CD4-positive, alpha-beta T cell treated with Interleukin-12 subunit alpha and Interleukin-12 subunit beta, for 1 hour (primary cell): Measurements from ENCODE around the gene ZNF275.
"Not testable (repeated sequence)": the region's sequence is repeated elsewhere in the genome, so short reads cannot be mapped to it uniquely, and the experiment has no call there.

Experiments
- DNase-seq: peaks from one replicate; pipeline ENCODE4 v3.0.0-alpha.2; 2020

ZNF275 gene

GRCh38 chrX:153319295-153320046, 14.5 kb upstream of the ZNF275 start:
- DNase-seq = no peak

- DNase-seq = not testable (repeated sequence)
These were observed 13.9 kb upstream of the ZNF275 start for GRCh38 chrX:153320047-153320443.

GRCh38 chrX:153320555-153321184, 13.3 kb upstream of the ZNF275 start:
- DNase-seq = no peak

GRCh38 chrX:153321381-153322124, 12.4 kb upstream of the ZNF275 start, which contains the start of gene PNMA6F:
PNMA6F (minus strand) TSS chrX:153321767; CDS start chrX:153320674, 1,093 bp downstream.
- no peak for DNase-seq

- no peak for DNase-seq
These were observed 6.4 kb upstream of the ZNF275 start for GRCh38 chrX:153327561-153327960.

GRCh38 chrX:153333266-153333665, 687 bp upstream of the ZNF275 start:
- no peak for DNase-seq

GRCh38 chrX:153334654-153335295, 822 bp downstream of the ZNF275 start:
- DNase-seq = no peak

GRCh38 chrX:153336121-153336894, 2.4 kb downstream of the ZNF275 start:
- DNase-seq = no peak

- DNase-seq = no peak
These were observed 3.0 kb downstream of the ZNF275 start for GRCh38 chrX:153336988-153337387.

- DNase-seq = no peak
These were observed 4.9 kb downstream of the ZNF275 start for GRCh38 chrX:153338836-153339235.

- no peak for DNase-seq
These were observed 5.7 kb downstream of the ZNF275 start for GRCh38 chrX:153339662-153340061.

GRCh38 chrX:153340111-153340510, 6.2 kb downstream of the ZNF275 start:
- DNase-seq = no peak

GRCh38 chrX:153342762-153343558, 9.0 kb downstream of the ZNF275 start:
- no peak for DNase-seq

GRCh38 chrX:153343674-153344073, 9.7 kb downstream of the ZNF275 start:
- no peak for DNase-seq

GRCh38 chrX:153347530-153347929, 13.6 kb downstream of the ZNF275 start:
- no peak for DNase-seq

- DNase-seq = no peak
These were observed 14.5 kb downstream of the ZNF275 start for GRCh38 chrX:153348421-153348820.

GRCh38 chrX:153349952-153350351, 16.0 kb downstream of the ZNF275 start:
- no peak for DNase-seq

GRCh38 chrX:153351981-153352380, 18.0 kb downstream of the ZNF275 start:
- no peak for DNase-seq

- DNase-seq = no peak
These were observed 18.9 kb downstream of the ZNF275 start for GRCh38 chrX:153352858-153353257.

- no peak for DNase-seq
These were observed 19.5 kb downstream of the ZNF275 start for GRCh38 chrX:153353416-153353815.

GRCh38 chrX:153357877-153358276, 23.9 kb downstream of the ZNF275 start:
- DNase-seq = no peak
